T-cell (primary cell): Measurements from ENCODE around the gene ZFYVE1. TPM values are rescaled to one million over a fixed set of nuclear protein-coding genes. Genes with fewer than 3 reads are reported as not detected.

Experiments
- ATAC-seq, 4 experiments: fragments of 200-7000 bp in 3 of 4; fragments of 150-1000 bp in 1 of 4; cut with Tn5 transposase; replicated peaks in 1 of 4; 1 replicate in 3 of 4; 2 replicates in 1 of 4; pipeline ENCODE4 v1.10.0; 2021; ENCODE audit warnings: moderate library complexity in 3 of 4, mild to moderate bottlenecking in 2 of 4, moderate number of reproducible peaks in 1 of 4
- CTCF ChIA-PET, 2 donors: fragments of 300-600 bp; sonication (Branson Sonifier 250); formaldehyde crosslinking; loops; one replicate each; lab custom pipeline; 2022; ENCODE audit warnings: antibody characterized with exemption in 2 of 2; lab: Charles Lee
- POLR2A ChIA-PET, 2 donors: fragments of 300-600 bp; sonication (Branson Sonifier 250); formaldehyde crosslinking; loops; one replicate each; lab custom pipeline; 2022; ENCODE audit warnings: antibody characterized with exemption in 2 of 2; lab: Charles Lee
- DNase-seq, 35 experiments: peaks; one replicate each; pipeline versions ENCODE4 v3.0.0 to v3.0.0-alpha.2; 2013 to 2023
- H3K27ac ChIP-seq: one replicate; pipeline ENCODE4 v1.5.1; 2013; ENCODE audit warnings: low read length
- H3K27me3 ChIP-seq, 2 experiments: replicated peaks in 1 of 2; 1 replicate in 1 of 2; 2 replicates in 1 of 2; pipeline versions ENCODE4 v1.6.1 to v1.7.0; 2013; ENCODE audit warnings: low read length in 1 of 2, mixed read lengths in 1 of 2; ENCODE audit not compliant: control insufficient read depth in 2 of 2, insufficient read depth in 2 of 2; ENCODE audit errors: extremely low read depth in 1 of 2
- H3K36me3 ChIP-seq, 2 donors: 1 replicate in 1 of 2; 2 replicates in 1 of 2; pipeline versions ENCODE4 v1.6.1 to v1.7.0; 2013; ENCODE audit warnings: low read length in 1 of 2; ENCODE audit not compliant: control insufficient read depth in 2 of 2, insufficient read depth in 1 of 2; ENCODE audit errors: extremely low read depth in 1 of 2
- H3K4me1 ChIP-seq, 2 experiments: 1 replicate in 1 of 2; 2 replicates in 1 of 2; pipeline versions ENCODE4 v1.6.1 to v1.7.0; 2013; ENCODE audit warnings: low read length in 2 of 2, mixed read lengths in 1 of 2; ENCODE audit not compliant: insufficient read depth in 2 of 2, control insufficient read depth in 1 of 2; ENCODE audit errors: extremely low read depth in 1 of 2
- H3K4me3 ChIP-seq, 2 donors: 1 replicate in 1 of 2; 2 replicates in 1 of 2; pipeline versions ENCODE4 v1.5.1 to v1.7.0; 2013; ENCODE audit warnings: mild to moderate bottlenecking in 2 of 2, low read length in 1 of 2, moderate library complexity in 1 of 2; ENCODE audit not compliant: control insufficient read depth in 1 of 2; ENCODE audit errors: extremely low read depth in 1 of 2
- H3K9me3 ChIP-seq: 2 replicates; pipeline ENCODE4 v1.7.0; 2013
- H3K27ac Mint-ChIP-seq, 2 donors: one replicate each; pipeline ENCODE4 v1.8.0; 2020 to 2021; ENCODE audit warnings: mild to moderate bottlenecking in 2 of 2, mixed read lengths in 2 of 2
- H3K27me3 Mint-ChIP-seq, 2 donors: one replicate each; pipeline ENCODE4 v1.8.0; 2021 to 2022; ENCODE audit warnings: mixed read lengths in 2 of 2
- H3K36me3 Mint-ChIP-seq: one replicate; pipeline ENCODE4 v1.8.0; 2021; ENCODE audit warnings: mixed read lengths
- H3K4me1 Mint-ChIP-seq, 3 donors: one replicate each; pipeline ENCODE4 v1.8.0; 2020 to 2022; ENCODE audit warnings: mixed read lengths in 3 of 3, mild to moderate bottlenecking in 1 of 3
- H3K4me3 Mint-ChIP-seq, 3 donors: one replicate each; pipeline ENCODE4 v1.8.0; 2020 to 2022; ENCODE audit warnings: mild to moderate bottlenecking in 3 of 3, mixed read lengths in 3 of 3, moderate library complexity in 3 of 3
- H3K9me3 Mint-ChIP-seq, 3 donors: one replicate each; pipeline ENCODE4 v1.8.0; 2020 to 2022; ENCODE audit warnings: mixed read lengths in 3 of 3
- WGBS: methylation state at CpG from one replicate; pipeline ENCODE4 v1.1.5; 2013; ENCODE audit warnings: missing lambda C conversion rate; ENCODE audit not compliant: insufficient coverage; 5-methylcytosine and 5-hydroxymethylcytosine counted together
- total RNA-seq, 35 experiments: library from RNA in 6 of 35; stranded (reverse) in 6 of 35; fragments of 120-200 nt in 1 of 35; gene quantifications; one replicate each; pipeline versions ENCODE4 v1.2.1 to v1.2.4 and lab custom pipeline; 2013 to 2026

Gene ZFYVE1
- total RNA-seq, 5 donors from 2014 or later (not counting 1 experiment from before 2014, with no cell fraction given): 15.5 to 20.9 (median 19.4) TPM

GRCh38 chr14:72941286-72941985 lies 85.5 kb downstream of the ZFYVE1 start:
- Histone ChIP-seq H3K9me3 (no peaks in the 10 kb centered on the region), H3K4me3 (no peak overlapping the region), H3K27ac (no peak overlapping the region), H3K36me3 (peaks cover 25 to 55% of the 10 kb centered on the region in 2 donors), H3K4me1 (peaks cover 0 to 10% of the 10 kb centered on the region in 2 experiments), H3K27me3 (no peaks in the 10 kb centered on the region)
- 88% methylated on average over 5 of the region's 12 CpGs for WGBS
- H3K36me3 Mint-ChIP-seq: peaks cover 60% of the 10 kb centered on the region
- H3K4me3 Mint-ChIP-seq: no peak overlapping the region
- no peak overlapping the region for H3K27ac Mint-ChIP-seq
- DNase-seq (no peak), ATAC-seq (no peak)
- peaks cover 15 to 20% (median 17%) of the 10 kb centered on the region in 3 donors for H3K4me1 Mint-ChIP-seq
- no peaks in the 10 kb centered on the region for H3K9me3 Mint-ChIP-seq
- POLR2A ChIA-PET: no interaction called here
- CTCF ChIA-PET: no interaction called here
- H3K27me3 Mint-ChIP-seq: no peaks in the 10 kb centered on the region

GRCh38 chr14:72939630-72940029 lies 87.3 kb downstream of the ZFYVE1 start:
- H3K4me1 ChIP-seq: peaks cover 0 to 10% of the 10 kb centered on the region in 2 experiments
- DNase-seq: no peak
- CTCF ChIA-PET: interaction anchor here in 1 of 2 donors (0.7 kb wide), 1 partner anchor 1805 kb away, joined by 3 read pairs; no protein-coding TSS in a partner anchor
- no peak overlapping the region for H3K27ac Mint-ChIP-seq
- H3K36me3 ChIP-seq: peaks cover 22 to 46% of the 10 kb centered on the region in 2 donors
- H3K27me3 ChIP-seq: no peaks in the 10 kb centered on the region
- H3K9me3 Mint-ChIP-seq: no peaks in the 10 kb centered on the region
- peaks cover 16 to 24% (median 24%) of the 10 kb centered on the region in 3 donors for H3K4me1 Mint-ChIP-seq
- H3K4me3 Mint-ChIP-seq: no peak overlapping the region
- H3K36me3 Mint-ChIP-seq: peaks cover 56% of the 10 kb centered on the region
- WGBS: 90% methylated on average over 13 of the region's 13 CpGs
- H3K9me3 ChIP-seq: no peaks in the 10 kb centered on the region
- POLR2A ChIA-PET: no interaction called here
- ATAC-seq: no peak
- H3K4me3 ChIP-seq: no peak overlapping the region
- H3K27me3 Mint-ChIP-seq: no peaks in the 10 kb centered on the region
- H3K27ac ChIP-seq: no peak overlapping the region

GRCh38 chr14:72932893-72933292 lies 94.0 kb downstream of the ZFYVE1 start:
- 100% methylated on average over 1 of the region's 7 CpGs for WGBS
- H3K4me3 Mint-ChIP-seq: no peak overlapping the region
- H3K27ac Mint-ChIP-seq: no peak overlapping the region
- peaks cover 12% of the 10 kb centered on the region for H3K36me3 Mint-ChIP-seq
- ChIA-PET CTCF (interaction anchor here in 1 of 2 donors (0.6 kb wide), 1 partner anchor 10 kb away, joined by 6 read pairs; no protein-coding TSS in a partner anchor), POLR2A (no interaction called here)
- H3K4me1 Mint-ChIP-seq: peaks cover 22 to 36% (median 35%) of the 10 kb centered on the region in 3 donors
- Histone ChIP-seq H3K4me1 (peaks cover 0 to 9% of the 10 kb centered on the region in 2 experiments), H3K27ac (no peak overlapping the region), H3K36me3 (peaks cover 0 to 3% of the 10 kb centered on the region in 2 donors), H3K9me3 (no peaks in the 10 kb centered on the region), H3K4me3 (no peak overlapping the region), H3K27me3 (no peaks in the 10 kb centered on the region)
- H3K9me3 Mint-ChIP-seq: no peaks in the 10 kb centered on the region
- DNase-seq: no peak
- no peak for ATAC-seq
- H3K27me3 Mint-ChIP-seq: no peaks in the 10 kb centered on the region

- H3K4me3 Mint-ChIP-seq: no peak overlapping the region
- H3K4me1 ChIP-seq: peaks cover 6 to 23% of the 10 kb centered on the region in 2 experiments
- no peaks in the 10 kb centered on the region for H3K36me3 Mint-ChIP-seq
- POLR2A ChIA-PET: no interaction called here
- no peak overlapping the region for H3K27ac ChIP-seq
- 98% methylated on average over 23 of the region's 43 CpGs for WGBS
- CTCF ChIA-PET: no interaction called here
- peaks cover 23 to 34% (median 30%) of the 10 kb centered on the region in 3 donors for H3K4me1 Mint-ChIP-seq
- no peaks in the 10 kb centered on the region for H3K9me3 ChIP-seq
- H3K27ac Mint-ChIP-seq: no peak overlapping the region
- no peaks in the 10 kb centered on the region for H3K9me3 Mint-ChIP-seq
- no peak overlapping the region for H3K4me3 ChIP-seq
- DNase-seq: no peak
- peaks cover 0 to 4% of the 10 kb centered on the region in 2 experiments for H3K27me3 ChIP-seq
- H3K36me3 ChIP-seq: peaks cover 0 to 3% of the 10 kb centered on the region in 2 donors
- no peak for ATAC-seq
- no peaks in the 10 kb centered on the region for H3K27me3 Mint-ChIP-seq
These were observed 97.4 kb downstream of the ZFYVE1 start for GRCh38 chr14:72929316-72930080.

- no peaks in the 10 kb centered on the region for H3K27me3 Mint-ChIP-seq
- ChIA-PET POLR2A (no interaction called here), CTCF (no interaction called here)
- H3K27me3 ChIP-seq: peaks cover 0 to 6% of the 10 kb centered on the region in 2 experiments
- ATAC-seq (no peak), DNase-seq (no peak)
- no peaks in the 10 kb centered on the region for H3K36me3 Mint-ChIP-seq
- peaks cover 6 to 23% of the 10 kb centered on the region in 2 experiments for H3K4me1 ChIP-seq
- no peak overlapping the region for H3K27ac Mint-ChIP-seq
- H3K4me3 Mint-ChIP-seq: no peak overlapping the region
- H3K9me3 ChIP-seq: no peaks in the 10 kb centered on the region
- H3K9me3 Mint-ChIP-seq: no peaks in the 10 kb centered on the region
- no peak overlapping the region for H3K27ac ChIP-seq
- H3K4me1 Mint-ChIP-seq: peaks cover 22 to 33% (median 29%) of the 10 kb centered on the region in 3 donors
- WGBS: 98% methylated on average over 17 of the region's 21 CpGs
- H3K36me3 ChIP-seq: peaks cover 0 to 3% of the 10 kb centered on the region in 2 donors
- H3K4me3 ChIP-seq: no peak overlapping the region
These were observed 98.0 kb downstream of the ZFYVE1 start for GRCh38 chr14:72928872-72929271.
